Smooth muscle cell (in vitro differentiated cells): Measurements from ENCODE around the gene PARD3B. TPM values are rescaled to one million over a fixed set of nuclear protein-coding genes. Genes with fewer than 3 reads are reported as not detected.

Experiments used
- DNase-seq: peaks from one replicate; lab custom pipeline; 2025; ENCODE audit not compliant: unreplicated experiment; lab: John Stamatoyannopoulos, UW
- H2AFZ ChIP-seq: fragments of 200-600 bp; sonication (generic); 2 replicates; pipeline ENCODE4 v1.6.0; 2016; ENCODE audit warnings: antibody characterized with exemption, low read depth, mild to moderate bottlenecking
- H3F3A ChIP-seq: fragments of 200-600 bp; sonication (generic); 2 replicates; pipeline ENCODE4 v1.6.0; 2017; ENCODE audit warnings: antibody characterized with exemption, low read depth
- H3K27ac ChIP-seq: fragments of 200-600 bp; sonication (generic); 2 replicates; pipeline ENCODE4 v1.5.1; 2016; ENCODE audit warnings: low read depth, mild to moderate bottlenecking
- H3K27me3 ChIP-seq: fragments of 200-600 bp; sonication (generic); 2 replicates; pipeline ENCODE4 v1.6.1; 2016; ENCODE audit warnings: low read depth, mild to moderate bottlenecking
- H3K36me3 ChIP-seq: fragments of 200-600 bp; sonication (generic); 2 replicates; pipeline ENCODE4 v1.5.1; 2016; ENCODE audit warnings: low read depth
- H3K4me1 ChIP-seq: fragments of 200-600 bp; sonication (generic); 2 replicates; pipeline ENCODE4 v1.5.1; 2016; ENCODE audit warnings: low read depth
- H3K4me2 ChIP-seq: fragments of 200-600 bp; sonication (generic); 2 replicates; pipeline ENCODE4 v1.6.0; 2016; ENCODE audit warnings: mild to moderate bottlenecking
- H3K4me3 ChIP-seq: fragments of 200-600 bp; sonication (generic); 2 replicates; pipeline ENCODE4 v1.5.1; 2016; ENCODE audit warnings: mild to moderate bottlenecking
- H3K79me2 ChIP-seq: fragments of 200-600 bp; sonication (generic); 2 replicates; pipeline ENCODE4 v1.6.0; 2016; ENCODE audit warnings: low read depth, mild to moderate bottlenecking
- H3K9ac ChIP-seq: fragments of 200-600 bp; sonication (generic); 2 replicates; pipeline ENCODE4 v1.6.0; 2016; ENCODE audit warnings: low read depth
- H3K9me3 ChIP-seq: fragments of 200-600 bp; sonication (generic); replicated peaks from 2 replicates; pipeline ENCODE4 v1.5.1; 2016; ENCODE audit warnings: low read depth
- H4K20me1 ChIP-seq: fragments of 200-600 bp; sonication (generic); 2 replicates; pipeline ENCODE4 v1.6.0; 2016; ENCODE audit warnings: low read depth
- WGBS: methylation state at CpG from one replicate; pipeline ENCODE4 v1.1.7; 2016; ENCODE audit warnings: low lambda C conversion rate; 5-methylcytosine and 5-hydroxymethylcytosine counted together
- polyA plus RNA-seq: library from polyadenylated mRNA; unstranded; fragments of >200 nt; fragmentation: Nextera tagmentation; extraction: Ambion mirVana; gene quantifications from 2 replicates; pipeline ENCODE4 v1.2.1, GENCODE V29; 2016
- total RNA-seq: library from RNA; depleted of rRNA; stranded (reverse); fragments of >200 nt; gene quantifications from 2 replicates; pipeline ENCODE4 v1.2.3, GENCODE V29; 2014
- TF ChIP-seq, protein P1 (sequence below): fragments of 200-600 bp; sonication (generic); IDR thresholded peaks from 2 replicates; pipeline ENCODE4 v1.5.1; 2017; ENCODE audit warnings: borderline replicate concordance, mild to moderate bottlenecking, antibody characterized with exemption; ENCODE audit not compliant: insufficient read depth, poor library complexity, severe bottlenecking

Gene PARD3B
- total and polyA plus RNA-seq, 2 experiments from 2014 or later, result 3.3 to 12.2 TPM

DNA sequence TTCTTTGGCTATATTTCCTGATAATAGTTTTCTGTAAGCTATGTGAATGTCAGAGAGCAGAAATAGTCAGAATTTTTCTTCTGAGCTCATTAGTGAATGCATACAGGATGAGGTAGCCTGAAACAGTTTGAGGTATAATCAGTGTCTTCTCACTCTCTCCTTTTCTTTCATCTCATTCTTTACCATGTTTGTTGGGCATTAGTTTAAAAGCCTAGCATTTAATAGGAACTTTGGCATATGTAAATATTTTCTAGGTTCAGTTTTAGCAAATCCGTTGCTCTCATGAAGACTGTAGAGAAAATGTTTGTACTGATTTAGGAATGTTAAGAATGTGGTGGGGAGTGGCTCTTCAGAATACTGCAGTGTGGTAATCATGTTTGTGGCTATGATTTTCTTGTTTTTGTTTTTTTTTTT is 119.4 kb downstream of the PARD3B start:
- no peaks in the 10 kb centered on the region for H4K20me1 ChIP-seq
- no peaks in the 10 kb centered on the region for H3K79me2 ChIP-seq
- H3K4me3 ChIP-seq, result no peak overlapping the region
- DNase-seq, result no peak
- no peaks in the 10 kb centered on the region for H3K27me3 ChIP-seq
- no peaks in the 10 kb centered on the region for H3K36me3 ChIP-seq
- H3K4me1 ChIP-seq, result peaks cover 5% of the 10 kb centered on the region
- TF ChIP-seq, protein P1, sequence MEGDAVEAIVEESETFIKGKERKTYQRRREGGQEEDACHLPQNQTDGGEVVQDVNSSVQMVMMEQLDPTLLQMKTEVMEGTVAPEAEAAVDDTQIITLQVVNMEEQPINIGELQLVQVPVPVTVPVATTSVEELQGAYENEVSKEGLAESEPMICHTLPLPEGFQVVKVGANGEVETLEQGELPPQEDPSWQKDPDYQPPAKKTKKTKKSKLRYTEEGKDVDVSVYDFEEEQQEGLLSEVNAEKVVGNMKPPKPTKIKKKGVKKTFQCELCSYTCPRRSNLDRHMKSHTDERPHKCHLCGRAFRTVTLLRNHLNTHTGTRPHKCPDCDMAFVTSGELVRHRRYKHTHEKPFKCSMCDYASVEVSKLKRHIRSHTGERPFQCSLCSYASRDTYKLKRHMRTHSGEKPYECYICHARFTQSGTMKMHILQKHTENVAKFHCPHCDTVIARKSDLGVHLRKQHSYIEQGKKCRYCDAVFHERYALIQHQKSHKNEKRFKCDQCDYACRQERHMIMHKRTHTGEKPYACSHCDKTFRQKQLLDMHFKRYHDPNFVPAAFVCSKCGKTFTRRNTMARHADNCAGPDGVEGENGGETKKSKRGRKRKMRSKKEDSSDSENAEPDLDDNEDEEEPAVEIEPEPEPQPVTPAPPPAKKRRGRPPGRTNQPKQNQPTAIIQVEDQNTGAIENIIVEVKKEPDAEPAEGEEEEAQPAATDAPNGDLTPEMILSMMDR, result no peak
- H2AFZ ChIP-seq, result no peak overlapping the region
- peak overlapping the region; percentile 6 for H3K4me2 ChIP-seq
- no peak overlapping the region for H3K9ac ChIP-seq
- no peaks in the 10 kb centered on the region for H3K9me3 ChIP-seq
- 18% methylated on average over 1 of the region's 1 CpG for WGBS
- H3K27ac ChIP-seq, result peak overlapping the region; percentile 58
- no peaks in the 10 kb centered on the region for H3F3A ChIP-seq

DNA sequence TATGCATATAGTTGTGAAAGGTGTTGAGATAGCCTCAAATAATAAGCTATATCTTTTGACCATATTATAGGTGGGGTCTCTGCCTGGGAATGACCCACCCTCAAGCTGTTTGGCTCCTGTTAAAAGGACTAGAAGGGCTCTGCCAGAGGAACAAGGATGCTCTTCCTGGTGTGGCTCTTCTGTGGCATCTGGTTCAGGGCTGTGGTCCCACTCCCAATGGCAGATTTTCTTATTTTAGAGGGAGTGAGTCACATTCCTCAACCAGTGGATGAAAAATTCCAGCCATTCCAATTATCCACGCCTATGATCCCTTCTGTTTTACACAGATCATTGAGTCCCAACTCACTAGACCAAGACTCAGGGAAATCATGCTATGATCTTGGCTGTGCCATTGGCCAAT is 119.9 kb downstream of the PARD3B start:
- Histone ChIP-seq H3F3A (no peaks in the 10 kb centered on the region), H3K79me2 (no peaks in the 10 kb centered on the region), H3K4me3 (no peak overlapping the region), H2AFZ (no peak overlapping the region), H3K9ac (no peak overlapping the region), H3K4me2 (peak overlapping the region; percentile 6), H3K36me3 (no peaks in the 10 kb centered on the region), H3K4me1 (peaks cover 5% of the 10 kb centered on the region), H3K9me3 (no peaks in the 10 kb centered on the region), H3K27ac (peak overlapping the region; percentile 58), H3K27me3 (no peaks in the 10 kb centered on the region), H4K20me1 (no peaks in the 10 kb centered on the region)
- 19% methylated on average over 1 of the region's 1 CpG for WGBS
- no peak for DNase-seq
- TF ChIP-seq, protein P1, result no peak

DNA sequence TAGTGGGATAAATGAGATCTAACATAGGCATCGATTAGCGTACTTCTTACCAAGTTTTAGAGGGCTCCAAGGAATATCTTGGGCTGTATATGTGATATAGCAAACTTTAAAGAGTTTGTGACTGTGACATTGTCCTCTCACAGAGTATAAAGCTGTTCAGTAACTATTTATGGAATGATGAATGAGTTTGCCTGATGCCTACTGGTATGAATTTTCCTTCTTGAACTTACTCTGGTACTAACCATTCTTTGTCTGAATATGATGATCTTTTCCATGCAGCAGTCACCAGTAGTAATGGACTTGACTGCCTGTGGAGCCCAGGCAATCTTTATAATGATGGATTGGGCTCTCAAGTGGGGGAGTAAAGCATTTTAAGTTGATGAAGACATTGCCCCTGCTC is 120.5 kb downstream of the PARD3B start:
- TF ChIP-seq, protein P1, result no peak
- H3F3A ChIP-seq, result no peaks in the 10 kb centered on the region
- no peaks in the 10 kb centered on the region for H3K79me2 ChIP-seq
- no peak overlapping the region for H3K4me3 ChIP-seq
- H3K9ac ChIP-seq, result no peak overlapping the region
- H2AFZ ChIP-seq, result no peak overlapping the region
- H4K20me1 ChIP-seq, result no peaks in the 10 kb centered on the region
- H3K36me3 ChIP-seq, result no peaks in the 10 kb centered on the region
- H3K27me3 ChIP-seq, result no peaks in the 10 kb centered on the region
- H3K4me2 ChIP-seq, result peak overlapping the region; percentile 6
- 97% methylated on average over 2 of the region's 2 CpGs for WGBS
- peaks cover 5% of the 10 kb centered on the region for H3K4me1 ChIP-seq
- H3K27ac ChIP-seq, result peak overlapping the region; percentile 58
- no peaks in the 10 kb centered on the region for H3K9me3 ChIP-seq
- no peak for DNase-seq

DNA sequence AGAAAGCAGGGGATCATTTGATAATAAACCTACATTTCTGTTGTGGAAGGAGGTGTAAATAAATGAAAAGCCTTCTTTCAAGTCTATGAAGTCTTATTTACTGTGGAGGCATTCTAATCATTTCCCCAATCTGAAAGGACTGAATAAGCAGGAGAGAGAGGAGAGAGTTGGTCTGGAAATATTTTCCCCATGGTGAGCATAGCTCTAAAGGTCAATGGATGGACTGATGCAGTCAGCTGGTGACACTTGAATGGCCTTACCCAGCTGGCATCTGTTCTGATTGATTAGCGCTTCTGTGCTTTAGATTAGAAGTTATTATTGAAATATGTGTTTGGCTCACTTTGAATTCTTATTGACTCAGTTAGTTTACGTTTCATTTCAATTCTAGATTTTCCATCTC is 122.7 kb downstream of the PARD3B start:
- 98% methylated on average over 2 of the region's 2 CpGs for WGBS

More for the DNA sequence above, 122.7 kb downstream of the PARD3B start:
- Histone ChIP-seq H3K4me2 (no peak overlapping the region), H3K36me3 (no peaks in the 10 kb centered on the region), H3K4me1 (peaks cover 5% of the 10 kb centered on the region), H3K27me3 (no peaks in the 10 kb centered on the region), H3K27ac (no peak overlapping the region), H3K9me3 (no peaks in the 10 kb centered on the region), H3K4me3 (no peak overlapping the region), H3F3A (no peaks in the 10 kb centered on the region), H3K79me2 (no peaks in the 10 kb centered on the region), H2AFZ (no peak overlapping the region), H3K9ac (no peak overlapping the region), H4K20me1 (no peaks in the 10 kb centered on the region)
- TF ChIP-seq, protein P1, result no peak
- DNase-seq, result no peak
